Measurements from ENCODE around the gene TRDN. TPM values are rescaled to one million over a fixed set of nuclear protein-coding genes. Genes with fewer than 3 reads are reported as not detected.
A peak's percentile ranks its signal among the peaks of the same experiment; 100 is the strongest.

The TRDN gene
- total RNA-seq, 1 donor from 2014 or later = 0.06 TPM

DNA sequence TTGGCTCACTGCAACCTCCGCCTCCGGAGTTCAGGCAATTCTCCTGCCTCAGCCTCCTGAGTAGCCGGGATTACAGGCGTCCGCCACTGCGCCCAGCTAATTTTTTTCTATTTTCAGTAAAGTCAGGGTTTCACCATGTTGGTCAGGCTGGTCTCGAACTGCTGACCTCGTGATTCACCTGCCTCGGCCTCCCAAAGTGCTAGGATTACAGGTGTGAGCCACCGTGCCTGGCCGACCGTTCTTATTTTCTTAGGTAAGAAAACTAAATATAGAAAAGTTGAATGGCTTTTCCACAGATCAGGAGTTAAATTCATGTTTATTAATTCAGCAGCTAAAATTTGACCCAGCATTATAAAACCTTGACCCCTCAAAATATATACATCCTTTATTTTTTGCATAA, 238.7 kb downstream of the TRDN start:
- Histone ChIP-seq H3K4me3 (no peak overlapping the region), H3K9me3 (ENCODE audit: low read depth) (no peaks in the 10 kb centered on the region), H3K4me2 (no peak overlapping the region), H3K36me3 (no peaks in the 10 kb centered on the region), H2AFZ (replicated peaks) (no peak overlapping the region), H4K20me1 (ENCODE audit: low read depth) (no peaks in the 10 kb centered on the region), H3K27me3 (no peaks in the 10 kb centered on the region), H3F3A (ENCODE audit: low read depth) (no peaks in the 10 kb centered on the region), H3K27ac (no peak overlapping the region), H3K79me2 (ENCODE audit: low read depth) (no peaks in the 10 kb centered on the region), H3K9ac (no peak overlapping the region), H3K4me1 (no peaks in the 10 kb centered on the region)
- DNase-seq (ENCODE audit: low spot score) = no peak
- no peak overlapping the region for H3K4me3 Mint-ChIP-seq
- H3K9me3 Mint-ChIP-seq = no peaks in the 10 kb centered on the region
- H3K27me3 Mint-ChIP-seq (ENCODE audit: insufficient read depth, low read depth) = no peaks in the 10 kb centered on the region
- no peaks in the 10 kb centered on the region for H3K36me3 Mint-ChIP-seq
- no peaks in the 10 kb centered on the region for H3K4me1 Mint-ChIP-seq
- TF ChIP-seq, protein P1, sequence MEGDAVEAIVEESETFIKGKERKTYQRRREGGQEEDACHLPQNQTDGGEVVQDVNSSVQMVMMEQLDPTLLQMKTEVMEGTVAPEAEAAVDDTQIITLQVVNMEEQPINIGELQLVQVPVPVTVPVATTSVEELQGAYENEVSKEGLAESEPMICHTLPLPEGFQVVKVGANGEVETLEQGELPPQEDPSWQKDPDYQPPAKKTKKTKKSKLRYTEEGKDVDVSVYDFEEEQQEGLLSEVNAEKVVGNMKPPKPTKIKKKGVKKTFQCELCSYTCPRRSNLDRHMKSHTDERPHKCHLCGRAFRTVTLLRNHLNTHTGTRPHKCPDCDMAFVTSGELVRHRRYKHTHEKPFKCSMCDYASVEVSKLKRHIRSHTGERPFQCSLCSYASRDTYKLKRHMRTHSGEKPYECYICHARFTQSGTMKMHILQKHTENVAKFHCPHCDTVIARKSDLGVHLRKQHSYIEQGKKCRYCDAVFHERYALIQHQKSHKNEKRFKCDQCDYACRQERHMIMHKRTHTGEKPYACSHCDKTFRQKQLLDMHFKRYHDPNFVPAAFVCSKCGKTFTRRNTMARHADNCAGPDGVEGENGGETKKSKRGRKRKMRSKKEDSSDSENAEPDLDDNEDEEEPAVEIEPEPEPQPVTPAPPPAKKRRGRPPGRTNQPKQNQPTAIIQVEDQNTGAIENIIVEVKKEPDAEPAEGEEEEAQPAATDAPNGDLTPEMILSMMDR (IDR thresholded peaks at IDR 0.05) = no peak
- no peak for TF ChIP-seq EZH2phosphoT487 (IDR thresholded peaks at IDR 0.05)
- TF ChIP-seq EZH2 (IDR thresholded peaks at IDR 0.05) = no peak
- no peak overlapping the region for H3K27ac Mint-ChIP-seq

DNA sequence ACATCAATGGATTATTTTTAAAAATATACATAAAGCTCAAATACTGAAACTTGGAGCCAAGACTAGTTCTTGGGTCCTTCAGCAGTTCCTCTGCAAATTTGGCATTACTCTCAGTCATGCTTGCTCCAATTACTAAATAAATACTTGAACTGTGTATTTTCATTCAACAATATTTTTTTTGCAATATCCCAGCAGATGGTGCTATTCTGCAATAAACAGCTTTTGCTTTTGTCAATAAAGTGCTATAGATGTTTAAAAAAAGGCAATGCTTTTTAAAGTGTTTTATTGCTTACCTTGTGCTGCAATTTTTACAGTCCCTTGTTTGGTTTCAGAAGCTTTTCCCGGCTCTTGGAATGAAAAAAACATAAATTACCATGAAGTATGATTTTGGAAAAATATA, 243.4 kb downstream of the TRDN start:
- no peak for TF ChIP-seq EZH2phosphoT487 (IDR thresholded peaks at IDR 0.05)
- TF ChIP-seq, protein P1 (IDR thresholded peaks at IDR 0.05) = peak; percentile 47

DNA sequence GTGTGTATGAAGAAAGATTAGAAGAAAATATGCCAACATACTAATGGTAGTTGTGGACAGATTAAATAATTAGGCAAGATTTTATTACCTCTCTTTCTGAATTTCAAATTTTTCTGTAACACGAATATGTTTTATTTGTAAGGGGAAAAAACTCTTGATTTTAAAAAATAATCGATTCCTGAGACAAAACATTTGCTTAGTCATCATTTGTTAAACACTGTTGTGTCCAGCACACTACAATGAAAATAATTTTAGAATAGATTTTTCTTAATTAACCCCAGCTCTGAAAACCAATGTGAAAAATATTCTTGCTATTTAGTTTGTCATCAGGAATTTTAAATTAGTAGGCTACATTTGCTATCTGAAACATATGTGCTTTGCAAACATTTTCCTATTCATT, 253.0 kb downstream of the TRDN start:
- TF ChIP-seq EZH2 (IDR thresholded peaks at IDR 0.05) (no peak), EZH2phosphoT487 (IDR thresholded peaks at IDR 0.05) (no peak)
- TF ChIP-seq, protein P1 (IDR thresholded peaks at IDR 0.05) = no peak
- H3K4me3 Mint-ChIP-seq = no peak overlapping the region
- Histone ChIP-seq H3F3A (ENCODE audit: low read depth) (no peaks in the 10 kb centered on the region), H3K9me3 (ENCODE audit: low read depth) (no peaks in the 10 kb centered on the region), H3K4me1 (no peaks in the 10 kb centered on the region), H4K20me1 (ENCODE audit: low read depth) (no peaks in the 10 kb centered on the region), H2AFZ (replicated peaks) (no peak overlapping the region), H3K27me3 (no peaks in the 10 kb centered on the region), H3K4me2 (no peak overlapping the region), H3K27ac (no peak overlapping the region), H3K4me3 (no peak overlapping the region), H3K36me3 (no peaks in the 10 kb centered on the region), H3K79me2 (ENCODE audit: low read depth) (no peaks in the 10 kb centered on the region), H3K9ac (no peak overlapping the region)
- H3K27ac Mint-ChIP-seq = no peak overlapping the region
- no peaks in the 10 kb centered on the region for H3K9me3 Mint-ChIP-seq
- H3K27me3 Mint-ChIP-seq (ENCODE audit: insufficient read depth, low read depth) = no peaks in the 10 kb centered on the region
- H3K36me3 Mint-ChIP-seq = no peaks in the 10 kb centered on the region
- DNase-seq (ENCODE audit: low spot score) = no peak
- no peaks in the 10 kb centered on the region for H3K4me1 Mint-ChIP-seq

More for the DNA sequence above, 243.4 kb downstream of the TRDN start:
- H3K27me3 ChIP-seq = no peaks in the 10 kb centered on the region
- no peak for DNase-seq (ENCODE audit: low spot score)
- H3K27ac ChIP-seq = no peak overlapping the region
- H3K36me3 ChIP-seq = no peaks in the 10 kb centered on the region
- H3K36me3 Mint-ChIP-seq = no peaks in the 10 kb centered on the region
- no peaks in the 10 kb centered on the region for H3F3A ChIP-seq (ENCODE audit: low read depth)
- no peak overlapping the region for H3K4me2 ChIP-seq
- no peak overlapping the region for H3K4me3 ChIP-seq
- H3K79me2 ChIP-seq (ENCODE audit: low read depth) = no peaks in the 10 kb centered on the region
- no peak overlapping the region for H2AFZ ChIP-seq (replicated peaks)
- no peaks in the 10 kb centered on the region for H3K4me1 Mint-ChIP-seq
- H3K27ac Mint-ChIP-seq = no peak overlapping the region
- no peaks in the 10 kb centered on the region for H4K20me1 ChIP-seq (ENCODE audit: low read depth)
- H3K27me3 Mint-ChIP-seq (ENCODE audit: insufficient read depth, low read depth) = no peaks in the 10 kb centered on the region
- no peaks in the 10 kb centered on the region for H3K9me3 Mint-ChIP-seq
- no peak overlapping the region for H3K9ac ChIP-seq
- H3K4me1 ChIP-seq = no peaks in the 10 kb centered on the region
- no peaks in the 10 kb centered on the region for H3K9me3 ChIP-seq (ENCODE audit: low read depth)
- H3K4me3 Mint-ChIP-seq = no peak overlapping the region
